Nephron progenitor cell (in vitro differentiated cells): Measurements from ENCODE around the gene PPP4R2.

Experiments
- DNase-seq: peaks from one replicate; pipeline ENCODE4 v3.0.0; 2021
- H3K27ac Mint-ChIP-seq: 2 replicates; pipeline ENCODE4 v1.8.0; 2021; ENCODE audit warnings: mild to moderate bottlenecking, moderate library complexity, mixed read lengths
- H3K27me3 Mint-ChIP-seq: 2 replicates; pipeline ENCODE4 v1.8.0; 2021; ENCODE audit warnings: mild to moderate bottlenecking, low read depth, mixed read lengths; ENCODE audit not compliant: poor library complexity
- H3K36me3 Mint-ChIP-seq: 2 replicates; pipeline ENCODE4 v1.8.0; 2021; ENCODE audit warnings: low read depth, mixed read lengths
- H3K4me1 Mint-ChIP-seq: 2 replicates; pipeline ENCODE4 v1.8.0; 2021; ENCODE audit warnings: mixed read lengths
- H3K4me3 Mint-ChIP-seq: 2 replicates; pipeline ENCODE4 v1.8.0; 2021; ENCODE audit warnings: mild to moderate bottlenecking, moderate library complexity, mixed read lengths
- H3K9me3 Mint-ChIP-seq: 2 replicates; pipeline ENCODE4 v1.8.0; 2021; ENCODE audit warnings: mild to moderate bottlenecking, moderate library complexity, mixed read lengths
- TF ChIP-seq, protein P1 (sequence below): fragments of 200-600 bp; sonication (generic); IDR thresholded peaks from 2 replicates; pipeline ENCODE4 v1.5.0; 2021; ENCODE audit warnings: antibody characterized with exemption

The PPP4R2 gene

GRCh38 chr3:73029321-73029796, 32.7 kb downstream of the PPP4R2 start:
- no peak overlapping the region for H3K4me3 Mint-ChIP-seq
- H3K36me3 Mint-ChIP-seq = peaks cover 88% of the 10 kb centered on the region

GRCh38 chr3:73030073-73030597, 33.5 kb downstream of the PPP4R2 start:
- H3K4me1 Mint-ChIP-seq = no peaks in the 10 kb centered on the region
- DNase-seq = no peak
- H3K27ac Mint-ChIP-seq = no peak overlapping the region
- TF ChIP-seq, protein P1, sequence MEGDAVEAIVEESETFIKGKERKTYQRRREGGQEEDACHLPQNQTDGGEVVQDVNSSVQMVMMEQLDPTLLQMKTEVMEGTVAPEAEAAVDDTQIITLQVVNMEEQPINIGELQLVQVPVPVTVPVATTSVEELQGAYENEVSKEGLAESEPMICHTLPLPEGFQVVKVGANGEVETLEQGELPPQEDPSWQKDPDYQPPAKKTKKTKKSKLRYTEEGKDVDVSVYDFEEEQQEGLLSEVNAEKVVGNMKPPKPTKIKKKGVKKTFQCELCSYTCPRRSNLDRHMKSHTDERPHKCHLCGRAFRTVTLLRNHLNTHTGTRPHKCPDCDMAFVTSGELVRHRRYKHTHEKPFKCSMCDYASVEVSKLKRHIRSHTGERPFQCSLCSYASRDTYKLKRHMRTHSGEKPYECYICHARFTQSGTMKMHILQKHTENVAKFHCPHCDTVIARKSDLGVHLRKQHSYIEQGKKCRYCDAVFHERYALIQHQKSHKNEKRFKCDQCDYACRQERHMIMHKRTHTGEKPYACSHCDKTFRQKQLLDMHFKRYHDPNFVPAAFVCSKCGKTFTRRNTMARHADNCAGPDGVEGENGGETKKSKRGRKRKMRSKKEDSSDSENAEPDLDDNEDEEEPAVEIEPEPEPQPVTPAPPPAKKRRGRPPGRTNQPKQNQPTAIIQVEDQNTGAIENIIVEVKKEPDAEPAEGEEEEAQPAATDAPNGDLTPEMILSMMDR = no peak
- peaks cover 3% of the 10 kb centered on the region for H3K27me3 Mint-ChIP-seq
- H3K9me3 Mint-ChIP-seq = peaks cover 36% of the 10 kb centered on the region
- H3K36me3 Mint-ChIP-seq = peaks cover 88% of the 10 kb centered on the region
- H3K4me3 Mint-ChIP-seq = no peak overlapping the region

More at GRCh38 chr3:73029321-73029796, 32.7 kb downstream of the PPP4R2 start:
- Mint-ChIP-seq H3K27me3 (peaks cover 3% of the 10 kb centered on the region), H3K4me1 (no peaks in the 10 kb centered on the region), H3K27ac (peak overlapping the region; percentile 0), H3K9me3 (peaks cover 36% of the 10 kb centered on the region)
- no peak for DNase-seq
- TF ChIP-seq, protein P1 = no peak

DNA sequence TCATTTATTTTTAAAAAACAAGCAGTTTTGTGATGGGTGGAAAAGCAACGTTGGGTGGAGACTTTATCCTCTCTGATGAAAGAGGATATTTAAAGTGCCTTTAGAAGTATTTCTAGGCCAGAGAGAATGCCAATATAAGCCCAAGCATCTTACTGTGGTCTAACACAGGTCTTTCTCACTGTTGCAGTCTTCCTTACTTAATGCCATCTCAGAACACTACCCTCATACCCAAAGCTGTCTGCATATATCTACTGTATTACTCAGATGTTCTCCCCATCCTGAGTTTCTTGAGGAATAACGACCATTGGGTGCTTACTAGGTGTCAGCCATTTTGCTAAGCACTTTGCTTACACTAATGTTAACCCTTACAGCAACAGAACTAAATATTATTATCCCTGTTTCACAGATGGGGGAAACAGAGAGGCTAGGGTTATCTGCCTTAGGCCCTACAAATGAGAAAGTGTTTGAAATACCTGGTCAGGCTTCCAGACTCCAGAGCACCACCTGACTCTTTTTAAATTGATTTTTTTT, 35.0 kb downstream of the PPP4R2 start:
- H3K9me3 Mint-ChIP-seq = peaks cover 35% of the 10 kb centered on the region
- TF ChIP-seq, protein P1 = no peak
- no peak overlapping the region for H3K4me3 Mint-ChIP-seq
- no peak overlapping the region for H3K27ac Mint-ChIP-seq
- H3K27me3 Mint-ChIP-seq = peaks cover 3% of the 10 kb centered on the region
- peaks cover 80% of the 10 kb centered on the region for H3K36me3 Mint-ChIP-seq
- no peak for DNase-seq
- H3K4me1 Mint-ChIP-seq = peaks cover 6% of the 10 kb centered on the region

DNA sequence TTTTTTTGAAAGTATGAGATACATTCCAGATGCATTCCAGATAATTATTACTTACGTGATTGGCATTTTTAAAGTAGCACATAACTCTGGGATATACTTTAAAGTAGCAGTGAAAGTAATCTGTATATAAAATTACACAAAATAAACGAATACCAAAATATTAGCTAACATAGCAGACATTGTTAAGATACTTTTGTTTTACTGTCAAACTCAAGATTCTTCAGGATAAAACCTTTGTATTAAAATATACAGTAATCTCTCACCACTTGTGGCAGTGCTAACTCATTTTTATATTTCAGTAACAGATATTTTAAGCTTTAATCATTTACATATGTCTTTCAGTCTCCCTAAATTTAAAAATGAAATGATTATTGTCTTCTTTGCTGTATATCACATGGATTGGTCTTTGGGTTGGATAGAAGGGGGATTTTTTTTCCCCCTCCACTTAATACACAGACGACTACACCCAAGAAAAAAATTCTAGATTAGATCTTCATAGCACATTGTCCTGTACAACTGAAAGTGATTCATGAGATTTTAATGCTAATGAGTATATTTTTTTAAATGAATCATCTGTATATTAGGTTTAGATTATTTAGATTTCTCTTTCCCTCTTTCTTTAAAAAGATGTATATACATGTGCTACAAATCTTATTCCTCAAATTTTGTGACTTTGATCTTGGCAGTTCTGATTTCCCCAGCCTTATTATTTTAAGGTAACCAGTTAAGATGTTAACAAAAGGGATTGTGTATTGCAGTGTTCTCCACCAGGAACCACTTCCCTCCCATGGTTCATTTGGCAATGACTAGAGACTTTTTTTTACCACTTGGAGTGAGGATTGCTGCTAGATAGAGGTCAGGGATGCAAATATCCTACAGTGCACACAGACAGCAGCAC, 40.3 kb downstream of the PPP4R2 start:
- H3K4me1 Mint-ChIP-seq = peaks cover 32% of the 10 kb centered on the region
- no peaks in the 10 kb centered on the region for H3K27me3 Mint-ChIP-seq
- peak overlapping the region; percentile 62 for H3K27ac Mint-ChIP-seq
- TF ChIP-seq, protein P1 = no peak
- H3K36me3 Mint-ChIP-seq = peaks cover 67% of the 10 kb centered on the region
- H3K4me3 Mint-ChIP-seq = no peak overlapping the region
- no peak for DNase-seq
- peaks cover 3% of the 10 kb centered on the region for H3K9me3 Mint-ChIP-seq

DNA sequence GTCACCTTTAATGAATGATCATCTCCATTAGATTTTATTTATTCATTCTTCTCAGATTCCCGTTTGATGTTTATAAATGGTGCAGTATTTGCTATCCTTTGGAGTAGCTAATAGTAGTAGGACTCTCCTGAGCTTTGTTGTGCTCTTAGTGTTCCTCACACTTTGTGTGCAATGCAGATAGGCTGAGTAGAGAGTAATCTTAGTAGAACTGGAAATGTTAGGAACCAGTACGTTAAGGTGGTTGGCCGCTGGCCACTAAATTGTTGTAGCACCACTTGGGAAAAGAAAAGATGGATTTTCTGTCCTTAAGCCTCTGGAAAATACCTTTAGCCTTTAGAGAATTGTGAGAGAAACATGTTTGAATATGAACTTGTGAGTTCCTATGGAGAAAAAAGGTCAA, 44.9 kb downstream of the PPP4R2 start:
- Mint-ChIP-seq H3K4me3 (no peak overlapping the region), H3K27ac (no peak overlapping the region)

More for the DNA sequence above, 44.9 kb downstream of the PPP4R2 start:
- Mint-ChIP-seq H3K36me3 (peaks cover 56% of the 10 kb centered on the region), H3K9me3 (no peaks in the 10 kb centered on the region), H3K27me3 (no peaks in the 10 kb centered on the region), H3K4me1 (peaks cover 33% of the 10 kb centered on the region)
- no peak for DNase-seq
- TF ChIP-seq, protein P1 = no peak
